ENCODE data around the gene MAPKAPK2.

The MAPKAPK2 gene

GRCh38 chr1:206719169-206719839 is 34.6 kb downstream of the MAPKAPK2 start:
- TF ChIP-seq, protein P1, sequence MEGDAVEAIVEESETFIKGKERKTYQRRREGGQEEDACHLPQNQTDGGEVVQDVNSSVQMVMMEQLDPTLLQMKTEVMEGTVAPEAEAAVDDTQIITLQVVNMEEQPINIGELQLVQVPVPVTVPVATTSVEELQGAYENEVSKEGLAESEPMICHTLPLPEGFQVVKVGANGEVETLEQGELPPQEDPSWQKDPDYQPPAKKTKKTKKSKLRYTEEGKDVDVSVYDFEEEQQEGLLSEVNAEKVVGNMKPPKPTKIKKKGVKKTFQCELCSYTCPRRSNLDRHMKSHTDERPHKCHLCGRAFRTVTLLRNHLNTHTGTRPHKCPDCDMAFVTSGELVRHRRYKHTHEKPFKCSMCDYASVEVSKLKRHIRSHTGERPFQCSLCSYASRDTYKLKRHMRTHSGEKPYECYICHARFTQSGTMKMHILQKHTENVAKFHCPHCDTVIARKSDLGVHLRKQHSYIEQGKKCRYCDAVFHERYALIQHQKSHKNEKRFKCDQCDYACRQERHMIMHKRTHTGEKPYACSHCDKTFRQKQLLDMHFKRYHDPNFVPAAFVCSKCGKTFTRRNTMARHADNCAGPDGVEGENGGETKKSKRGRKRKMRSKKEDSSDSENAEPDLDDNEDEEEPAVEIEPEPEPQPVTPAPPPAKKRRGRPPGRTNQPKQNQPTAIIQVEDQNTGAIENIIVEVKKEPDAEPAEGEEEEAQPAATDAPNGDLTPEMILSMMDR (IDR thresholded peaks at IDR 0.05) = no peak

- TF ChIP-seq, protein P1 (IDR thresholded peaks at IDR 0.05) = no peak
Observed at GRCh38 chr1:206721454-206721853, 36.7 kb downstream of the MAPKAPK2 start.

DNA sequence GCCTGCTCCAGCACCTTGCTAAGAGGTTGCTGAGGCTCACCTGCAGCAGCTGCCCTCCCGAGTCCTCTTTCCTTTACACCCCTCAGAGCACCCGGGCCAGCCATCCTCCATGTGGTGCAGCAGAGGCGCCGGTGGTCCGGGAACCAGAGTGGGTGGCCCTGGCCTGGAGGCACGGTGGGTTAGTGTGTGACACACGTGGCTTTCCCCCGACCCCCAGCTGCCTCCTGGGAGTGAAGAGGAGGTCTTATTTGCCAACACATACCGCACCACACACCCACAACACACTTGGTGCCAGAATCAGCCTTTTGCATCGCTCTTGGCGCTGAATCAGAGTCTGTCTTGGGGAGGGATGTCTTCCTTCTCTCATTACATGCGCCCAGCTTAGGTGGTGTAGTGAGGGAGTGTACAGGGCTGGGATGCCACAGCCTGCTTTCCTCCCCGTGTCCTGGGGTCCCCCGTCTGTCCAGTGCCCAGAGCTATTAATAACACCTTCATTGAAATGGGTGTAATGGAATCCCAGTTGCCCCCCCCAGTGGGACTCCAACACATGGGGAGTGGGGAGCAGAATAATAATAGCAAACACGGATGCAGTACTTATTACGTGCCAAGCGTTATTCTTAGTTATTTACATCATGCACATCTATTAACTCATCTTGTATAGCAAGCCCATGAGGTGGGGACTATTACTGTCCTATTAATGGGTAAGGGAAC is 38.2 kb downstream of the MAPKAPK2 start:
- TF ChIP-seq, protein P1 (IDR thresholded peaks at IDR 0.05) = no peak

GRCh38 chr1:206723462-206723804 is 38.7 kb downstream of the MAPKAPK2 start:
- TF ChIP-seq, protein P1 (IDR thresholded peaks at IDR 0.05) = no peak

GRCh38 chr1:206723805-206724472 is 39.2 kb downstream of the MAPKAPK2 start:
- TF ChIP-seq, protein P1 (IDR thresholded peaks at IDR 0.05) = no peak

GRCh38 chr1:206725109-206725963 is 40.6 kb downstream of the MAPKAPK2 start:
- TF ChIP-seq, protein P1 (IDR thresholded peaks at IDR 0.05) = peak; percentile 66

Data from LNCAP (cell line).